Muscle layer of duodenum (tissue), 2 donors: ENCODE data around the gene NCDN.

ENCODE experiments used
- H3K27ac ChIP-seq: one replicate; pipeline ENCODE4 v1.7.0; 2013; ENCODE audit warnings: mild to moderate bottlenecking, low read length
- H3K27me3 ChIP-seq: one replicate; pipeline ENCODE4 v1.7.0; 2013; ENCODE audit warnings: low read depth, mild to moderate bottlenecking, control low read depth, low read length
- H3K36me3 ChIP-seq, 2 donors: one replicate each; pipeline ENCODE4 v1.7.0; 2013; ENCODE audit warnings: low read length in 2 of 2, control low read depth in 1 of 2, mild to moderate bottlenecking in 1 of 2; ENCODE audit not compliant: insufficient read depth in 2 of 2, control insufficient read depth in 1 of 2
- H3K4me1 ChIP-seq, 2 donors: one replicate each; pipeline ENCODE4 v1.7.0; 2013; ENCODE audit warnings: low read length in 2 of 2, mild to moderate bottlenecking in 2 of 2, control low read depth in 1 of 2, moderate library complexity in 1 of 2; ENCODE audit not compliant: insufficient read depth in 2 of 2, control insufficient read depth in 1 of 2
- H3K4me3 ChIP-seq, 2 donors: one replicate each; pipeline ENCODE4 v1.7.0; 2013; ENCODE audit warnings: low read length in 2 of 2, low read depth in 1 of 2, mild to moderate bottlenecking in 1 of 2
- H3K9me3 ChIP-seq, 2 donors: one replicate each; pipeline ENCODE4 v1.7.0; 2013; ENCODE audit warnings: low read length in 2 of 2, control low read depth in 1 of 2, mild to moderate bottlenecking in 1 of 2; ENCODE audit not compliant: control insufficient read depth in 1 of 2
- donor health status: healthy.

Gene NCDN

GRCh38 chr1:35615440-35615839, 57.8 kb downstream of the NCDN start:
- H3K36me3 ChIP-seq, result peaks cover 14 to 36% of the 10 kb centered on the region in 2 donors
- H3K27me3 ChIP-seq, result no peaks in the 10 kb centered on the region
- no peak overlapping the region for H3K4me3 ChIP-seq
- H3K4me1 ChIP-seq, result peaks cover 0 to 11% of the 10 kb centered on the region in 2 donors
- H3K27ac ChIP-seq, result no peak overlapping the region
- no peaks in the 10 kb centered on the region for H3K9me3 ChIP-seq
